SK-N-SH (cell line): Measurements from ENCODE around the gene UNC13D. TPM values are rescaled to one million over a fixed set of nuclear protein-coding genes. Genes with fewer than 3 reads are reported as not detected.
A peak's percentile ranks its signal among the peaks of the same experiment; 100 is the strongest.

ENCODE experiments used
- CTCF ChIA-PET: fragments of 300-600, 350-600 bp; formaldehyde crosslinking; extraction: SDS; loops from one replicate; lab custom pipeline; 2021; lab: Yijun Ruan, JAX
- POLR2A ChIA-PET: fragments of 350-600 bp; sonication (Branson Sonifier 250); formaldehyde crosslinking; extraction: SDS; loops from one replicate; lab custom pipeline; 2020; ENCODE audit warnings: antibody characterized with exemption, inconsistent platforms; lab: Yijun Ruan, JAX
- DNase-seq: peaks from one replicate; pipeline ENCODE4 v3.0.0; 2012
- H2AFZ ChIP-seq: fragments of 200-600 bp; sonication (generic); 2 replicates; pipeline ENCODE4 v1.8.1; 2016; ENCODE audit warnings: antibody characterized with exemption, mild to moderate bottlenecking, low read depth
- H3F3A ChIP-seq: fragments of 200-600 bp; sonication (generic); replicated peaks from 2 replicates; pipeline ENCODE3; 2016; ENCODE audit warnings: antibody characterized with exemption, mild to moderate bottlenecking; ENCODE audit not compliant: insufficient read depth
- H3K27ac ChIP-seq, 2 experiments: fragments of 200-500 bp in 1 of 2; fragments of 200-600 bp in 1 of 2; sonication (Bioruptor generic) in 1 of 2; sonication (generic), shearing (Covaris generic) in 1 of 2; 2 replicates each; pipeline versions ENCODE4 v1.5.1 to v1.6.1; 2014 to 2016; ENCODE audit warnings: low read depth in 2 of 2, inconsistent platforms in 1 of 2, low read length in 1 of 2, mild to moderate bottlenecking in 1 of 2, mixed read lengths in 1 of 2
- H3K27me3 ChIP-seq: fragments of 200-600 bp; sonication (generic), shearing (Covaris generic); 2 replicates; pipeline ENCODE4 v1.6.1; 2016; ENCODE audit warnings: mixed run types; ENCODE audit not compliant: insufficient read depth
- H3K36me3 ChIP-seq, 2 experiments: fragments of 200-500 bp in 1 of 2; fragments of 200-600 bp in 1 of 2; sonication (Bioruptor generic) in 1 of 2; sonication (generic) in 1 of 2; replicated peaks in 1 of 2; 2 replicates each; pipeline versions ENCODE3 to v1.5.1; 2014 to 2016; ENCODE audit warnings: low read length in 1 of 2, mild to moderate bottlenecking in 1 of 2; ENCODE audit not compliant: insufficient read depth in 2 of 2, control insufficient read depth in 1 of 2
- H3K4me1 ChIP-seq, 2 experiments: fragments of 200-500 bp in 1 of 2; fragments of 200-600 bp in 1 of 2; sonication (Bioruptor generic) in 1 of 2; sonication (generic), shearing (Covaris generic) in 1 of 2; 2 replicates each; pipeline versions ENCODE4 v1.5.1 to v1.6.1; 2014 to 2016; ENCODE audit warnings: low read depth in 1 of 2, low read length in 1 of 2, mixed run types in 1 of 2; ENCODE audit not compliant: insufficient read depth in 2 of 2, control insufficient read depth in 1 of 2
- H3K4me2 ChIP-seq: fragments of 200-600 bp; sonication (generic), shearing (Covaris generic); 2 replicates; pipeline ENCODE4 v1.6.1; 2017; ENCODE audit warnings: mixed run types
- H3K4me3 ChIP-seq, 2 experiments: fragments of 200-500 bp in 1 of 2; fragments of 200-600 bp in 1 of 2; sonication (Bioruptor generic) in 1 of 2; sonication (generic), shearing (Covaris generic) in 1 of 2; 2 replicates each; pipeline versions ENCODE4 v1.5.1 to v1.8.1; 2014 to 2016; ENCODE audit warnings: low read depth in 2 of 2, inconsistent platforms in 1 of 2, low read length in 1 of 2, mild to moderate bottlenecking in 1 of 2, mixed read lengths in 1 of 2, moderate library complexity in 1 of 2
- H3K79me2 ChIP-seq: fragments of 200-600 bp; sonication (generic); 2 replicates; pipeline ENCODE4 v1.8.1; 2017; ENCODE audit warnings: mild to moderate bottlenecking; ENCODE audit not compliant: insufficient read depth
- H3K9ac ChIP-seq: fragments of 200-600 bp; sonication (generic); 2 replicates; pipeline ENCODE4 v1.6.1; 2017; ENCODE audit warnings: mixed run types
- H3K9me2 ChIP-seq: fragments of 200-600 bp; sonication (generic); 2 replicates; pipeline ENCODE4 v1.6.1; 2017; ENCODE audit warnings: mixed run types
- H3K9me3 ChIP-seq: fragments of 200-600 bp; sonication (generic); 2 replicates; pipeline ENCODE4 v1.6.1; 2017; ENCODE audit warnings: mixed run types, mild to moderate bottlenecking, moderate library complexity
- H4K20me1 ChIP-seq: fragments of 200-600 bp; sonication (generic); 2 replicates; pipeline ENCODE4 v1.6.1; 2017; ENCODE audit warnings: mild to moderate bottlenecking, mixed run types; ENCODE audit not compliant: insufficient read depth
- FOSL2 ChIP-seq: IDR thresholded peaks from 2 replicates; pipeline ENCODE4 v1.4.0; 2012; ENCODE audit warnings: low read depth, mild to moderate bottlenecking, moderate library complexity, borderline replicate concordance
- GABPA ChIP-seq: IDR thresholded peaks from 2 replicates; pipeline ENCODE4 v1.4.0; 2012; ENCODE audit warnings: low read depth, mild to moderate bottlenecking
- RAD21 ChIP-seq: IDR thresholded peaks from 2 replicates; pipeline ENCODE4 v1.6.1; 2012; ENCODE audit warnings: mild to moderate bottlenecking, low read length
- WGBS: methylation state at CpG from one replicate; pipeline ENCODE4 v1.1.6; 2017; ENCODE audit warnings: low lambda C conversion rate; 5-methylcytosine and 5-hydroxymethylcytosine counted together
- polyA plus RNA-seq, 3 experiments: library from polyadenylated mRNA; depleted of rRNA; stranded (reverse); fragments of >200 nt; gene quantifications; 2 replicates each; pipeline ENCODE4 v1.2.3, GENCODE V29; 2012
- TF ChIP-seq, protein P1 (sequence below): IDR thresholded peaks from 2 replicates; pipeline ENCODE4 v1.6.1; 2012; ENCODE audit warnings: mild to moderate bottlenecking, low read depth, low read length, moderate library complexity
- TF ChIP-seq, protein P2 (sequence below): fragments of 150-350 bp; IDR thresholded peaks from 2 replicates; pipeline ENCODE4 v1.6.1; 2016; ENCODE audit warnings: mild to moderate bottlenecking, low read depth, low read length
- TF ChIP-seq, protein P3 (sequence below): fragments of 150-350 bp; IDR thresholded peaks from 2 replicates; pipeline ENCODE4 v1.6.1; 2017; ENCODE audit warnings: antibody characterized with exemption, low read length, low read depth, borderline replicate concordance

Gene UNC13D
- polyA plus RNA-seq, 1 of the 3 experiments (the other 2 are of a cell fraction), result 0.99 TPM

DNA sequence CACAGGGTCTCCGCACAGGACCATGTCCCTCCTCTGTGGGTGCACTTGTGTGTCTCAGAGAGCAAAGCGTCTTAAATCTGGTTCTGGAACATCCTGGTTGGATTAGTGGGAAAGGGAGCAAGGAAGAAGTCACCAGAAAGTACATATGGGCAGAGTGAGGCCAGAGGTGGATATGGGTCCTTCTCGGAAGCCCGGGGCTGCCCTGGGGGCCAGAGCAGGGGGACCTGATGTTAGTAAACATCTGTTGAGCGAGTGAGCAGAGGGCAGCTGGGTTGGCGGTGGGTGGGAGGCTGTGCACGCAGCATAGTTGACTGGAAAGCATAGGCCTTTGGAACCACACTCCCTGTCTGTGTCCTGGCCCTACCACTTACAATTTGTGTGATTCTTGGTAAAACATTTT lies 22.7 kb downstream of the UNC13D start (continued):
- TF ChIP-seq, protein P1, sequence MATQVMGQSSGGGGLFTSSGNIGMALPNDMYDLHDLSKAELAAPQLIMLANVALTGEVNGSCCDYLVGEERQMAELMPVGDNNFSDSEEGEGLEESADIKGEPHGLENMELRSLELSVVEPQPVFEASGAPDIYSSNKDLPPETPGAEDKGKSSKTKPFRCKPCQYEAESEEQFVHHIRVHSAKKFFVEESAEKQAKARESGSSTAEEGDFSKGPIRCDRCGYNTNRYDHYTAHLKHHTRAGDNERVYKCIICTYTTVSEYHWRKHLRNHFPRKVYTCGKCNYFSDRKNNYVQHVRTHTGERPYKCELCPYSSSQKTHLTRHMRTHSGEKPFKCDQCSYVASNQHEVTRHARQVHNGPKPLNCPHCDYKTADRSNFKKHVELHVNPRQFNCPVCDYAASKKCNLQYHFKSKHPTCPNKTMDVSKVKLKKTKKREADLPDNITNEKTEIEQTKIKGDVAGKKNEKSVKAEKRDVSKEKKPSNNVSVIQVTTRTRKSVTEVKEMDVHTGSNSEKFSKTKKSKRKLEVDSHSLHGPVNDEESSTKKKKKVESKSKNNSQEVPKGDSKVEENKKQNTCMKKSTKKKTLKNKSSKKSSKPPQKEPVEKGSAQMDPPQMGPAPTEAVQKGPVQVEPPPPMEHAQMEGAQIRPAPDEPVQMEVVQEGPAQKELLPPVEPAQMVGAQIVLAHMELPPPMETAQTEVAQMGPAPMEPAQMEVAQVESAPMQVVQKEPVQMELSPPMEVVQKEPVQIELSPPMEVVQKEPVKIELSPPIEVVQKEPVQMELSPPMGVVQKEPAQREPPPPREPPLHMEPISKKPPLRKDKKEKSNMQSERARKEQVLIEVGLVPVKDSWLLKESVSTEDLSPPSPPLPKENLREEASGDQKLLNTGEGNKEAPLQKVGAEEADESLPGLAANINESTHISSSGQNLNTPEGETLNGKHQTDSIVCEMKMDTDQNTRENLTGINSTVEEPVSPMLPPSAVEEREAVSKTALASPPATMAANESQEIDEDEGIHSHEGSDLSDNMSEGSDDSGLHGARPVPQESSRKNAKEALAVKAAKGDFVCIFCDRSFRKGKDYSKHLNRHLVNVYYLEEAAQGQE, result no peak
- TF ChIP-seq, all 33 proteins: peak for 0

DNA sequence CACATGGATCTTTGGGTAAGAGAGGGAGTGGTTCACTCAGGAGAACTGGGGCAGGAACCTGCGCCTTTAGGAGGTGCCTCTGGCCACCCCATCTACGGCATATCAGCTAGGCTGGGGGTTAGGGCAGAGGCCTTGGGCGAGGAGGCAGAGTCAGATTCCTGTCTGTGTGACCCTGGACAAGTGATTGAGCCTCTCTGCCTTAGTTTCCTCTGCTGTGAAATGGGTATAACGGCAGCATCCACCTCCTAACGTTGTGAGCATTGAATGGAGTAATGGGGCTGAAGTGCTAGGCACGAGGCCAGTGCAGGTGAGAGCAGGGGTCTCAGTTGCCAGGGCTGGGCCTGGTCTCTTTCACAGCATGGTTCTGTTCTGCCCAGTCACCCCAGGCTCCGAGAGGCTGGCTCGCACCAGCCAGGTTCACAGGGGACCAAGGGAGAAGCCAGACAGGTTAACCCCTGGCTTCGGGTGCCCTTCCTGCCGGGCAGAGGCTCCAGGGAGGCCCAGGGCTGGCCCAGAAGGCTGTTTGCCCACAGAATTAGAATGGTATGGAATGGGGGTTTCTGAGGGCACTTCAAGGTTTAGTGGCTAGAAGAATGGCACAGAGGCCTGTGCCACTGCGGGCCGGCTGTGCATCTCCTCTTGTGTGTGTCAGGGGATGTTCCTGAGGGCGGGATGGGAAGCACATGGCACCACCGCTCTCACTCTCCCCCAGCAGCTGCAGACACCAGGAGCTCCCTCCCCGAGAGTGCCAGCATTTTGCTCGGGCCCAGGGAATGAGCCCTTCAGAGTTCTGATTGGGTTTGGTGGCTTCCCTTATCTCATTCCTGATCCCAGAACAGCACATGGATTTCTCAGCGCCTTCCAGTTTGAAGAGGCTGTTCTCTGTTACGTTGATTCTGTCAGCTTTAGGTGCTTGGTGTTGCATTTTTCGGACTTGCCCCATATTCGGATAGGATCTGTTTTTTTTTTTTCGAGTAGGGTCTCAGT lies 23.8 kb downstream of the UNC13D start:
- peak; percentile 48 for DNase-seq
- Histone ChIP-seq H3K9ac (no peak overlapping the region), H3K79me2 (no peaks in the 10 kb centered on the region), H3K4me2 (no peak overlapping the region), H3K9me2 (no peaks in the 10 kb centered on the region), H3K9me3 (no peaks in the 10 kb centered on the region), H3K27me3 (no peaks in the 10 kb centered on the region)
- WGBS, result 84% methylated on average over 21 of the region's 21 CpGs
- POLR2A ChIA-PET, result interaction anchor here (0.9 to 4.7 kb wide), 4 partner anchors 11 to 44 kb away, joined by 3 to 31 read pairs (median 6); partner anchors contain the start of gene UNK
- no peak for TF ChIP-seq GABPA
- TF ChIP-seq, protein P2, sequence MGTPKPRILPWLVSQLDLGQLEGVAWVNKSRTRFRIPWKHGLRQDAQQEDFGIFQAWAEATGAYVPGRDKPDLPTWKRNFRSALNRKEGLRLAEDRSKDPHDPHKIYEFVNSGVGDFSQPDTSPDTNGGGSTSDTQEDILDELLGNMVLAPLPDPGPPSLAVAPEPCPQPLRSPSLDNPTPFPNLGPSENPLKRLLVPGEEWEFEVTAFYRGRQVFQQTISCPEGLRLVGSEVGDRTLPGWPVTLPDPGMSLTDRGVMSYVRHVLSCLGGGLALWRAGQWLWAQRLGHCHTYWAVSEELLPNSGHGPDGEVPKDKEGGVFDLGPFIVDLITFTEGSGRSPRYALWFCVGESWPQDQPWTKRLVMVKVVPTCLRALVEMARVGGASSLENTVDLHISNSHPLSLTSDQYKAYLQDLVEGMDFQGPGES, result no peak
- TF ChIP-seq RAD21, result no peak
- TF ChIP-seq, protein P3, sequence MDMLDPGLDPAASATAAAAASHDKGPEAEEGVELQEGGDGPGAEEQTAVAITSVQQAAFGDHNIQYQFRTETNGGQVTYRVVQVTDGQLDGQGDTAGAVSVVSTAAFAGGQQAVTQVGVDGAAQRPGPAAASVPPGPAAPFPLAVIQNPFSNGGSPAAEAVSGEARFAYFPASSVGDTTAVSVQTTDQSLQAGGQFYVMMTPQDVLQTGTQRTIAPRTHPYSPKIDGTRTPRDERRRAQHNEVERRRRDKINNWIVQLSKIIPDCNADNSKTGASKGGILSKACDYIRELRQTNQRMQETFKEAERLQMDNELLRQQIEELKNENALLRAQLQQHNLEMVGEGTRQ, result no peak
- TF ChIP-seq FOSL2, result no peak
- TF ChIP-seq, all 33 proteins: peak for 0
- CTCF ChIA-PET, result interaction anchor here (0.8 to 11.0 kb wide), 9 partner anchors 10 to 726 kb away, joined by 3 to 111 read pairs (median 7); partner anchors contain the start of gene SMIM5
- no peak overlapping the region for H2AFZ ChIP-seq
- H3F3A ChIP-seq, result peaks cover 2% of the 10 kb centered on the region
- no peak overlapping the region for H3K4me3 ChIP-seq
- H4K20me1 ChIP-seq, result no peaks in the 10 kb centered on the region
- H3K4me1 ChIP-seq, result peaks cover 2 to 22% of the 10 kb centered on the region in 2 experiments; a peak in 3 of 4 replicates
- H3K27ac ChIP-seq, result 0 out of 4 replicates have a peak overlapping the region, but pooled peaks of 1 of the 2 experiments have one; percentile 23
- peaks cover 19 to 79% of the 10 kb centered on the region in 2 experiments for H3K36me3 ChIP-seq
